ENCODE results near the gene MS4A13.

DNA sequence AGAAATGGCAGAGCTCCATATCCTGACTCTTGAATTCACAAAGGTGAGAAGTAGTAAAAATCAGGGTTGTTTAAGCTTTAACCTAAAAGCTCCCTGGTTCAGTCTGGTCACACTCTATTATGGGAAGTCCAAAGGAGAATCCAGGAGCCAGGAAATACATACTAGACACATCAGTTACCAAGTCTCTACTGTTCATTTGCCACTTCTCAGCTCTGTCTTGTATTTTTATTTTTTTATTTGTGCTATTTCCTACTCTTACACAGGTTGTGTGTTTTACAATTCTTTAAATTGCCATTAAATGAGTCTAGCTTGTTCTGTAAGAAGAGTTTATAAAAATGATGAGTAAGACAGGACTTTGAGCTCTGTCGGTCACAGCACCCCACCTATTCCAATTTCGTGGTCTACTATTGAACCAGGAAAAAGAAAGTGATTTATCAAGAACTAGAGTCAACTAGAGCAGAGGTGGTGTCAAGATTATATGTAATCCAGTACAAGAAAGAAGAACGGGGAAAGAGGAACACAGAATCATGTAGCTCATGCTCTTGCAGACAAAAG is 12.9 kb upstream of the MS4A13 start:
- TF ChIP-seq, protein P1, sequence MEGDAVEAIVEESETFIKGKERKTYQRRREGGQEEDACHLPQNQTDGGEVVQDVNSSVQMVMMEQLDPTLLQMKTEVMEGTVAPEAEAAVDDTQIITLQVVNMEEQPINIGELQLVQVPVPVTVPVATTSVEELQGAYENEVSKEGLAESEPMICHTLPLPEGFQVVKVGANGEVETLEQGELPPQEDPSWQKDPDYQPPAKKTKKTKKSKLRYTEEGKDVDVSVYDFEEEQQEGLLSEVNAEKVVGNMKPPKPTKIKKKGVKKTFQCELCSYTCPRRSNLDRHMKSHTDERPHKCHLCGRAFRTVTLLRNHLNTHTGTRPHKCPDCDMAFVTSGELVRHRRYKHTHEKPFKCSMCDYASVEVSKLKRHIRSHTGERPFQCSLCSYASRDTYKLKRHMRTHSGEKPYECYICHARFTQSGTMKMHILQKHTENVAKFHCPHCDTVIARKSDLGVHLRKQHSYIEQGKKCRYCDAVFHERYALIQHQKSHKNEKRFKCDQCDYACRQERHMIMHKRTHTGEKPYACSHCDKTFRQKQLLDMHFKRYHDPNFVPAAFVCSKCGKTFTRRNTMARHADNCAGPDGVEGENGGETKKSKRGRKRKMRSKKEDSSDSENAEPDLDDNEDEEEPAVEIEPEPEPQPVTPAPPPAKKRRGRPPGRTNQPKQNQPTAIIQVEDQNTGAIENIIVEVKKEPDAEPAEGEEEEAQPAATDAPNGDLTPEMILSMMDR (conservative IDR thresholded peaks at IDR 0.05), result no peak
- no peak for TF ChIP-seq ZFX (IDR thresholded peaks at IDR 0.05)
